K562 (cell line): Measurements from ENCODE around the gene MAD1L1. TPM values are rescaled to one million over a fixed set of nuclear protein-coding genes. Genes with fewer than 3 reads are reported as not detected.
"Not testable (repeated sequence)": the region's sequence is repeated elsewhere in the genome, so short reads cannot be mapped to it uniquely, and the experiment has no call there.

Experiments used
- ATAC-seq: fragments of 200-7000 bp; cut with Tn5 transposase; 3 replicates; pipeline ENCODE4 v1.9.1; 2020; ENCODE audit warnings: moderate library complexity
- BruUV-seq: library from RNA; stranded (reverse); fragments of 400-500 nt; replicated peaks from 2 replicates; lab custom pipeline; 2021; lab: Mats Ljungman, UMichigan
- CTCF ChIA-PET: fragments of 300-600 bp; formaldehyde crosslinking; extraction: SDS; loops from one replicate; lab custom pipeline; 2021; ENCODE audit warnings: low intra/inter-chr PET ratio; lab: Yijun Ruan, JAX
- POLR2A ChIA-PET: fragments of 300-600, 350-650 bp; sonication (Branson Sonifier 250); formaldehyde crosslinking; extraction: SDS; loops from one replicate; lab custom pipeline; 2021; ENCODE audit warnings: antibody characterized with exemption, inconsistent platforms; lab: Yijun Ruan, JAX
- DNase-seq, 4 experiments: peaks; one replicate each; pipeline versions ENCODE4 v3.0.0 to v3.0.0-alpha.2; 2011 to 2018; ENCODE audit warnings: low spot score in 3 of 4, mixed read lengths in 3 of 4; ENCODE audit errors: extremely low read depth in 1 of 4
- FAIRE-seq: peaks from 2 replicates; lab custom pipeline; 2011; peaks lifted over from hg19 to GRCh38; lab: Jason Lieb, UNC
- H2AFZ ChIP-seq: 2 replicates; pipeline ENCODE4 v1.6.0; 2011; ENCODE audit warnings: low read depth, low read length, control low read depth, inconsistent platforms
- H3K27ac ChIP-seq: fragments of 200-600 bp; 3 replicates; pipeline ENCODE4 v1.8.0; 2011; ENCODE audit warnings: low read depth, mild to moderate bottlenecking, control low read depth, inconsistent platforms, low read length, moderate library complexity, mixed read lengths; ENCODE audit errors: extremely low read depth
- H3K27me3 ChIP-seq, 2 experiments: fragments of 300-600 bp in 1 of 2; 2 replicates in 1 of 2; 3 replicates in 1 of 2; pipeline versions ENCODE4 v1.6.0 to v1.8.0; 2011; ENCODE audit warnings: inconsistent platforms in 2 of 2, low read length in 2 of 2, mild to moderate bottlenecking in 1 of 2, mixed read lengths in 1 of 2, moderate library complexity in 1 of 2; ENCODE audit not compliant: control insufficient read depth in 2 of 2, insufficient read depth in 2 of 2
- H3K36me3 ChIP-seq: fragments of 300-600 bp; 3 replicates; pipeline ENCODE4 v1.8.0; 2011; ENCODE audit warnings: mild to moderate bottlenecking, low read length, inconsistent platforms; ENCODE audit not compliant: control insufficient read depth, insufficient read depth
- H3K4me1 ChIP-seq, 2 experiments: fragments of 200-600 bp in 1 of 2; replicated peaks in 1 of 2; 2 replicates in 1 of 2; 3 replicates in 1 of 2; pipeline versions ENCODE4 v1.5.1 to v1.8.0; 2011; ENCODE audit warnings: inconsistent platforms in 2 of 2, low read length in 2 of 2, mild to moderate bottlenecking in 1 of 2, mixed read lengths in 1 of 2, moderate library complexity in 1 of 2; ENCODE audit not compliant: control insufficient read depth in 2 of 2, insufficient read depth in 2 of 2
- H3K4me2 ChIP-seq: 2 replicates; pipeline ENCODE4 v1.6.1; 2011; ENCODE audit warnings: low read length, control low read depth, inconsistent platforms, mixed read lengths; ENCODE audit not compliant: insufficient read depth
- H3K4me3 ChIP-seq: fragments of 200-600 bp; sonication (generic), shearing (Covaris generic); 2 replicates; pipeline ENCODE4 v1.5.1; 2016; ENCODE audit warnings: control low read depth, inconsistent platforms
- H3K79me2 ChIP-seq: fragments of 200-600 bp; 3 replicates; pipeline ENCODE4 v1.8.0; 2011; ENCODE audit warnings: low read length, inconsistent platforms; ENCODE audit not compliant: control insufficient read depth, insufficient read depth
- H3K9ac ChIP-seq, 2 experiments: 2 replicates each; pipeline versions ENCODE4 v1.6.0 to v1.6.1; 2011; ENCODE audit warnings: low read depth in 2 of 2, low read length in 2 of 2, control low read depth in 1 of 2, inconsistent platforms in 1 of 2, mild to moderate bottlenecking in 1 of 2, mixed read lengths in 1 of 2; ENCODE audit not compliant: insufficient read depth in 1 of 2
- H3K9me1 ChIP-seq: one replicate; pipeline ENCODE4 v1.6.0; 2011; ENCODE audit warnings: inconsistent platforms, mild to moderate bottlenecking, low read length, moderate library complexity; ENCODE audit not compliant: control insufficient read depth, insufficient read depth
- H3K9me3 ChIP-seq: replicated peaks from 2 replicates; pipeline ENCODE4 v1.5.1; 2011; ENCODE audit warnings: low read depth, low read length, inconsistent platforms; ENCODE audit not compliant: control insufficient read depth, insufficient read depth
- H4K20me1 ChIP-seq: replicated peaks from 2 replicates; pipeline ENCODE4 v1.6.1; 2011; ENCODE audit warnings: low read length, inconsistent platforms, mixed read lengths; ENCODE audit not compliant: control insufficient read depth, insufficient read depth
- GTF2A2 ChIP-seq: IDR thresholded peaks from 2 replicates; pipeline ENCODE4 v1.6.1; 2016; ENCODE audit warnings: mild to moderate bottlenecking, missing genetic modification characterization, missing compliant biosample characterization
- NFXL1 ChIP-seq: fragments of 450-650 bp; formaldehyde crosslinking; IDR thresholded peaks from 2 replicates; pipeline ENCODE4 v1.4.0; 2021; ENCODE audit warnings: mild to moderate bottlenecking
- POLR3G ChIP-seq: IDR thresholded peaks from 2 replicates; pipeline ENCODE4 v1.6.1; 2011; ENCODE audit not compliant: insufficient read length, insufficient replicate concordance; ENCODE audit errors: extremely low read depth
- STAT5A ChIP-seq: IDR thresholded peaks from 2 replicates; pipeline ENCODE4 v1.6.1; 2012; ENCODE audit warnings: low read length, inconsistent platforms, borderline replicate concordance
- U2AF2 ChIP-seq: fragments of 200-400 bp; formaldehyde crosslinking; optimal IDR thresholded peaks from 2 replicates; pipeline ENCODE3; 2017; ENCODE audit warnings: low read depth, mild to moderate bottlenecking, low read length
- WGBS: fragments of 100-300 bp; shearing (Covaris generic); methylation state at CpG from one replicate; pipeline ENCODE4 v1.1.6; 2016; ENCODE audit warnings: low coverage, mixed read lengths; ENCODE audit not compliant: insufficient coverage; ENCODE audit errors: missing lambda C conversion rate; 5-methylcytosine and 5-hydroxymethylcytosine counted together
- in situ Hi-C: fragments of 300-500 bp; cut with MboI; formaldehyde crosslinking; loops from 4 replicates; pipeline ENCODE4 v1.15.0; 2018; ENCODE audit warnings: inconsistent platforms, mixed read lengths
- intact Hi-C: fragments of 100-400 bp; cut with micrococcal nuclease; formaldehyde crosslinking; loops from 2 replicates; pipeline ENCODE4 v1.14.2; 2022
- polyA plus RNA-seq, 8 experiments: library from polyadenylated mRNA; depleted of rRNA in 4 of 8; stranded (reverse) in 5 of 8; unstranded in 3 of 8; fragments of >200 nt; fragmentation: Nextera tagmentation in 2 of 8; fragmentation: Illumina TruSeq in 1 of 8; extraction: Ambion mirVana in 2 of 8; extraction: Trizol in 1 of 8; gene quantifications; 2 replicates each; pipeline versions ENCODE4 v1.2.1 to v1.2.3, GENCODE V29; 2011 to 2014; ENCODE audit warnings: inconsistent platforms in 1 of 8, missing spikeins in 1 of 8
- total RNA-seq, 7 experiments: library from RNA; depleted of rRNA in 6 of 7; stranded (reverse); fragments of >200 nt in 6 of 7; fragmentation: Illumina TruSeq in 2 of 7; extraction: Trizol in 2 of 7; gene quantifications; 2 replicates each; pipeline versions ENCODE4 v1.2.1 to v1.2.3, GENCODE V29; 2011 to 2021; ENCODE audit warnings: low replicate concordance in 1 of 7

MAD1L1 gene
- total and polyA plus RNA-seq, 9 of the 15 experiments (the other 6 are each of a cell fraction or from before 2014, with no cell fraction given) = 1.7 to 89.7 (median 18.0) TPM

GRCh38 chr7:2058246-2058645 is 174.5 kb downstream of the MAD1L1 start:
- in situ Hi-C loops = not testable (repeated sequence)

DNA sequence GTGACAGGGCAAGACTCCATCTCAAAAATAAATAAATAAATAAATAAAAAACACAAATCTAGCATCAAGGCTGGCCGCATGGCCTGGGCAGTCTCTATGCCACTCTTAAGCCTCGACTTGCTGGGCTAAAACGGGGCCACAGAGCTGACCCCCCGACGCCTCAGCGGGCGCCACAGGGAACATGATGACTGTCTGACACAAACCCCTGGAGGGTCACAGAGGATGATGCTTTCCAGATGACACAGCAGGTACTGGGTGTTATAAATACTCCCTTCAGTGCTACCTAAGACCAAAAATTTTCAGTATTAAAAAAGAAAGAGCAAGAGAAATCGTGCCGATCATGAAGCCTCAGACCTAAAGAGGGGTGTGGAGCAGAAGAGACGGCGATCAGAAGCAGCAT is 176.8 kb downstream of the MAD1L1 start:
- in situ Hi-C loops (no loop called here), intact Hi-C loops (no loop called here)
- H4K20me1 ChIP-seq = no peaks in the 10 kb centered on the region
- H3K4me2 ChIP-seq = no peak overlapping the region
- H3K36me3 ChIP-seq = peaks cover 2% of the 10 kb centered on the region; the same call in 1 of the 3 replicates
- H3K9me1 ChIP-seq = no peaks in the 10 kb centered on the region
- H3K27ac ChIP-seq = no peak overlapping the region
- WGBS = 85% methylated on average over 10 of the region's 11 CpGs
- no TSS peak for BruUV-seq
- no peaks in the 10 kb centered on the region for H3K79me2 ChIP-seq
- FAIRE-seq = no peak
- ChIA-PET POLR2A (no interaction called here), CTCF (no interaction called here)
- H3K4me1 ChIP-seq = peaks cover 0 to 57% of the 10 kb centered on the region in 2 experiments; a peak in 2 of 5 replicates
- H3K4me3 ChIP-seq = no peak overlapping the region
- peaks cover 16% of the 10 kb centered on the region for H3K9me3 ChIP-seq
- H3K9ac ChIP-seq = no peak overlapping the region
- H3K27me3 ChIP-seq = no peaks in the 10 kb centered on the region
- TF ChIP-seq NFXL1 (CRISPR knock-in tag) (no peak), GTF2A2 (tag) (no peak), POLR3G (no peak), U2AF2 (no peak), STAT5A (no peak)
- no peak overlapping the region for H2AFZ ChIP-seq
- no peak for ATAC-seq
- DNase-seq = no peak

More at GRCh38 chr7:2058246-2058645, 174.5 kb downstream of the MAD1L1 start:
- H3K27me3 ChIP-seq, H3K36me3 ChIP-seq, POLR2A ChIA-PET, H3K27ac ChIP-seq, ATAC-seq, FAIRE-seq, H3K4me3 ChIP-seq, H3K9ac ChIP-seq, CTCF ChIA-PET, DNase-seq, intact Hi-C loops, H3K79me2 ChIP-seq, H3K4me2 ChIP-seq, H2AFZ ChIP-seq, H4K20me1 ChIP-seq, BruUV-seq, H3K9me1 ChIP-seq: not testable (repeated sequence)
- 60% methylated on average over 1 of the region's 13 CpGs for WGBS
- Histone ChIP-seq H3K4me1 (peaks cover 0 to 40% of the 10 kb centered on the region in 2 experiments; a peak in 2 of 5 replicates), H3K9me3 (peaks cover 19% of the 10 kb centered on the region)
